ENCODE results near the gene WDFY2. TPM values are rescaled to one million over a fixed set of nuclear protein-coding genes. Genes with fewer than 3 reads are reported as not detected.

The WDFY2 gene
- total and polyA plus RNA-seq, 4 donors: 3.4 to 10.5 (median 5.8) TPM

DNA sequence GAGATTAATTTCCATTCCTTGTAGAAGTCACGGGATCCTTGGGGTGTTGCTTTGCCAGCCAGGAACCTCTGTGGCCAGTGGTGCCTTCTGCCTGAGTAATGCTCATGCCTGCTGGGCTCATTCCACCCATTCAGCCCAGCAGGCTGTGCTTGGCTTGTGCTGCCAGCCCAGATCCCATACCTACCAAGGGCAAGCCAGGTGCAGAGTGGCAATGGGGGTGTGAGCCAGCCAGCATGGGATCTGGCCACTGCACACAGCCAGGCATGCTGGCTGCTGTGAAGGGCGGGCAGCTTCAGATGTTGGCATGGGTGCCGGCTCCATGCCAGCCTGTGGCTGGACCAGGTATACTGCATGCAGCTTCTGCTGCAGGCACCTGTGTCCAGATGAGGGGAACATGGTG is 42.5 kb downstream of the WDFY2 start:
- WGBS: 94% methylated on average over 3 of the region's 3 CpGs
- Histone ChIP-seq H3K27ac (ENCODE audit: low read depth in 1 of 2, low read length in 2 of 2) (no peak overlapping the region), H3K4me1 (ENCODE audit: control insufficient read depth in 4 of 4, insufficient read depth in 4 of 4, low read length in 3 of 4) (peaks cover 0 to 15% (median 8%) of the 10 kb centered on the region in 4 donors), H3K27me3 (ENCODE audit: control insufficient read depth in 4 of 4, insufficient read depth in 4 of 4, low read length in 3 of 4) (no peaks in the 10 kb centered on the region), H3K4me3 (ENCODE audit: low read depth in 1 of 3, low read length in 3 of 3) (no peak overlapping the region), H3K9me3 (ENCODE audit: control insufficient read depth in 4 of 4, low read length in 3 of 4) (no peaks in the 10 kb centered on the region), H3K36me3 (ENCODE audit: control insufficient read depth in 4 of 4, insufficient read depth in 3 of 4, low read depth in 1 of 4, low read length in 3 of 4) (no peaks in the 10 kb centered on the region), H3K9ac (ENCODE audit: low read depth in 1 of 2, low read length in 2 of 2) (no peak overlapping the region)
- TF ChIP-seq HNF4G (IDR thresholded peaks at IDR 0.05): no peak
- TF ChIP-seq FOXA1 (IDR thresholded peaks at IDR 0.05): no peak
- TF ChIP-seq, protein P1, sequence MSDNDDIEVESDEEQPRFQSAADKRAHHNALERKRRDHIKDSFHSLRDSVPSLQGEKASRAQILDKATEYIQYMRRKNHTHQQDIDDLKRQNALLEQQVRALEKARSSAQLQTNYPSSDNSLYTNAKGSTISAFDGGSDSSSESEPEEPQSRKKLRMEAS (IDR thresholded peaks at IDR 0.05): no peak
- TF ChIP-seq, protein P2, sequence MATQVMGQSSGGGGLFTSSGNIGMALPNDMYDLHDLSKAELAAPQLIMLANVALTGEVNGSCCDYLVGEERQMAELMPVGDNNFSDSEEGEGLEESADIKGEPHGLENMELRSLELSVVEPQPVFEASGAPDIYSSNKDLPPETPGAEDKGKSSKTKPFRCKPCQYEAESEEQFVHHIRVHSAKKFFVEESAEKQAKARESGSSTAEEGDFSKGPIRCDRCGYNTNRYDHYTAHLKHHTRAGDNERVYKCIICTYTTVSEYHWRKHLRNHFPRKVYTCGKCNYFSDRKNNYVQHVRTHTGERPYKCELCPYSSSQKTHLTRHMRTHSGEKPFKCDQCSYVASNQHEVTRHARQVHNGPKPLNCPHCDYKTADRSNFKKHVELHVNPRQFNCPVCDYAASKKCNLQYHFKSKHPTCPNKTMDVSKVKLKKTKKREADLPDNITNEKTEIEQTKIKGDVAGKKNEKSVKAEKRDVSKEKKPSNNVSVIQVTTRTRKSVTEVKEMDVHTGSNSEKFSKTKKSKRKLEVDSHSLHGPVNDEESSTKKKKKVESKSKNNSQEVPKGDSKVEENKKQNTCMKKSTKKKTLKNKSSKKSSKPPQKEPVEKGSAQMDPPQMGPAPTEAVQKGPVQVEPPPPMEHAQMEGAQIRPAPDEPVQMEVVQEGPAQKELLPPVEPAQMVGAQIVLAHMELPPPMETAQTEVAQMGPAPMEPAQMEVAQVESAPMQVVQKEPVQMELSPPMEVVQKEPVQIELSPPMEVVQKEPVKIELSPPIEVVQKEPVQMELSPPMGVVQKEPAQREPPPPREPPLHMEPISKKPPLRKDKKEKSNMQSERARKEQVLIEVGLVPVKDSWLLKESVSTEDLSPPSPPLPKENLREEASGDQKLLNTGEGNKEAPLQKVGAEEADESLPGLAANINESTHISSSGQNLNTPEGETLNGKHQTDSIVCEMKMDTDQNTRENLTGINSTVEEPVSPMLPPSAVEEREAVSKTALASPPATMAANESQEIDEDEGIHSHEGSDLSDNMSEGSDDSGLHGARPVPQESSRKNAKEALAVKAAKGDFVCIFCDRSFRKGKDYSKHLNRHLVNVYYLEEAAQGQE (IDR thresholded peaks at IDR 0.05): no peak
- no peak for TF ChIP-seq GABPA (IDR thresholded peaks at IDR 0.05 in 1 of 2, conservative IDR thresholded peaks at IDR 0.05 in 1 of 2)
- no peak for TF ChIP-seq RAD21 (IDR thresholded peaks at IDR 0.05)
- no peak for DNase-seq (ENCODE audit: low spot score)

DNA sequence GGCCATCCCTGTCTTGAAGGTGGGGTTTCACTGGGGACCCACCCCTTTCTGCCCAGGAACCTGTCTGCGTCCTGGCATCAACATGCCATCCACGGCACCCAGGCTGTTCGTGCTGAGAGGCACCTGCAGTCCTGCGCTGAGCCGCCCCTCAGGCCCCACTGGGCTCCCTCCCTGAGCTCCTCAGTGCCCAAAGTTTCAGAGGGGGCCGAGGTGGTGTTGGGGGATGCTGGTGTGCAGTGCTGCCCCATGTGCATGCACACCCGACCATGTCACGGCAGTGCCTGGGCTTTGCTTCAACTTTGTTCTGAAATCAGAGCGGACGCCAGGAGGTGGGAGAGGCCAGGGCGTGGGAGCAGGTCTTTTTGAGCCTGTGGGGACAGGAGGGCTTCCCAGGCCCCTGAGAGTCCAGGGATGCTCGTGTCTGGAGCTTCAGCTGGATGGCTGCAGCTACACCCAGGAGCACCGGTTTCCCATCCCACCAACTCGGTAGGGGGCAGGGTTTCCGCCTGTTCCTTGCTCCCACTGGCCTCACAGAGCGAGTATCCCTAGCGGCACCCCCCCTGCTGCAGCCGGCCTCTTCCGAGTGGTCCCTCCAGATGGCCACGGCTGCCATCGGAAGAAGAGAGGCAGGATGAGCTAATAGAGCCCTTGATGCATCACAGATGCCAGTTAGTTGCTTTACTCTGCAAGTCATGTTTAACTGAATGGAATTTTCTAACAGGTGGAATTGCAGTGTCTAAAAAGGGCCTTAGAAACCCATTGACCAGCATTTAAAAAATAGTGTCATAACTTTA is 44.0 kb downstream of the WDFY2 start:
- no peak overlapping the region for H3K27ac ChIP-seq (ENCODE audit: low read depth in 1 of 2, low read length in 2 of 2)
- H3K36me3 ChIP-seq (ENCODE audit: control insufficient read depth in 4 of 4, insufficient read depth in 3 of 4, low read depth in 1 of 4, low read length in 3 of 4): no peaks in the 10 kb centered on the region
- no peaks in the 10 kb centered on the region for H3K9me3 ChIP-seq (ENCODE audit: control insufficient read depth in 4 of 4, low read length in 3 of 4)
- no peak overlapping the region for H3K9ac ChIP-seq (ENCODE audit: low read depth in 1 of 2, low read length in 2 of 2)
- no peaks in the 10 kb centered on the region for H3K27me3 ChIP-seq (ENCODE audit: control insufficient read depth in 4 of 4, insufficient read depth in 4 of 4, low read length in 3 of 4)
- TF ChIP-seq HNF4G (IDR thresholded peaks at IDR 0.05) (no peak), RAD21 (IDR thresholded peaks at IDR 0.05) (no peak), YY1 (IDR thresholded peaks at IDR 0.05) (no peak), RXRA (IDR thresholded peaks at IDR 0.05) (no peak), GABPA (IDR thresholded peaks at IDR 0.05 in 1 of 2, conservative IDR thresholded peaks at IDR 0.05 in 1 of 2) (no peak), TAF1 (conservative IDR thresholded peaks at IDR 0.05) (no peak), SP1 (IDR thresholded peaks at IDR 0.05) (no peak), JUND (IDR thresholded peaks at IDR 0.05) (no peak), FOXA2 (IDR thresholded peaks at IDR 0.05) (no peak), NR2F2 (IDR thresholded peaks at IDR 0.05) (no peak), HNF4A (conservative IDR thresholded peaks at IDR 0.05) (no peak), EGR1 (IDR thresholded peaks at IDR 0.05; ENCODE audit: low read depth in 2 of 2) (no peak), FOXA1 (IDR thresholded peaks at IDR 0.05) (no peak)
- TF ChIP-seq, protein P3, sequence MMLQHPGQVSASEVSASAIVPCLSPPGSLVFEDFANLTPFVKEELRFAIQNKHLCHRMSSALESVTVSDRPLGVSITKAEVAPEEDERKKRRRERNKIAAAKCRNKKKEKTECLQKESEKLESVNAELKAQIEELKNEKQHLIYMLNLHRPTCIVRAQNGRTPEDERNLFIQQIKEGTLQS (IDR thresholded peaks at IDR 0.05): no peak
- TF ChIP-seq, protein P2 (IDR thresholded peaks at IDR 0.05): no peak
- TF ChIP-seq, protein P1 (IDR thresholded peaks at IDR 0.05): no peak
- TF ChIP-seq, protein P4, sequence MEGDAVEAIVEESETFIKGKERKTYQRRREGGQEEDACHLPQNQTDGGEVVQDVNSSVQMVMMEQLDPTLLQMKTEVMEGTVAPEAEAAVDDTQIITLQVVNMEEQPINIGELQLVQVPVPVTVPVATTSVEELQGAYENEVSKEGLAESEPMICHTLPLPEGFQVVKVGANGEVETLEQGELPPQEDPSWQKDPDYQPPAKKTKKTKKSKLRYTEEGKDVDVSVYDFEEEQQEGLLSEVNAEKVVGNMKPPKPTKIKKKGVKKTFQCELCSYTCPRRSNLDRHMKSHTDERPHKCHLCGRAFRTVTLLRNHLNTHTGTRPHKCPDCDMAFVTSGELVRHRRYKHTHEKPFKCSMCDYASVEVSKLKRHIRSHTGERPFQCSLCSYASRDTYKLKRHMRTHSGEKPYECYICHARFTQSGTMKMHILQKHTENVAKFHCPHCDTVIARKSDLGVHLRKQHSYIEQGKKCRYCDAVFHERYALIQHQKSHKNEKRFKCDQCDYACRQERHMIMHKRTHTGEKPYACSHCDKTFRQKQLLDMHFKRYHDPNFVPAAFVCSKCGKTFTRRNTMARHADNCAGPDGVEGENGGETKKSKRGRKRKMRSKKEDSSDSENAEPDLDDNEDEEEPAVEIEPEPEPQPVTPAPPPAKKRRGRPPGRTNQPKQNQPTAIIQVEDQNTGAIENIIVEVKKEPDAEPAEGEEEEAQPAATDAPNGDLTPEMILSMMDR (IDR thresholded peaks at IDR 0.05; ENCODE audit: low read depth, low read length, missing input control): no peak
- TF ChIP-seq, protein P5, sequence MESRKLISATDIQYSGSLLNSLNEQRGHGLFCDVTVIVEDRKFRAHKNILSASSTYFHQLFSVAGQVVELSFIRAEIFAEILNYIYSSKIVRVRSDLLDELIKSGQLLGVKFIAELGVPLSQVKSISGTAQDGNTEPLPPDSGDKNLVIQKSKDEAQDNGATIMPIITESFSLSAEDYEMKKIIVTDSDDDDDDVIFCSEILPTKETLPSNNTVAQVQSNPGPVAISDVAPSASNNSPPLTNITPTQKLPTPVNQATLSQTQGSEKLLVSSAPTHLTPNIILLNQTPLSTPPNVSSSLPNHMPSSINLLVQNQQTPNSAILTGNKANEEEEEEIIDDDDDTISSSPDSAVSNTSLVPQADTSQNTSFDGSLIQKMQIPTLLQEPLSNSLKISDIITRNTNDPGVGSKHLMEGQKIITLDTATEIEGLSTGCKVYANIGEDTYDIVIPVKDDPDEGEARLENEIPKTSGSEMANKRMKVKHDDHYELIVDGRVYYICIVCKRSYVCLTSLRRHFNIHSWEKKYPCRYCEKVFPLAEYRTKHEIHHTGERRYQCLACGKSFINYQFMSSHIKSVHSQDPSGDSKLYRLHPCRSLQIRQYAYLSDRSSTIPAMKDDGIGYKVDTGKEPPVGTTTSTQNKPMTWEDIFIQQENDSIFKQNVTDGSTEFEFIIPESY (IDR thresholded peaks at IDR 0.05): no peak
- WGBS: 95% methylated on average over 21 of the region's 21 CpGs
- H3K4me3 ChIP-seq (ENCODE audit: low read depth in 1 of 3, low read length in 3 of 3): no peak overlapping the region
- no peak for DNase-seq (ENCODE audit: low spot score)
- H3K4me1 ChIP-seq (ENCODE audit: control insufficient read depth in 4 of 4, insufficient read depth in 4 of 4, low read length in 3 of 4): peaks cover 0 to 15% (median 9%) of the 10 kb centered on the region in 4 donors
